Measurements from ENCODE around the gene KCNMA1.

Gene KCNMA1

DNA sequence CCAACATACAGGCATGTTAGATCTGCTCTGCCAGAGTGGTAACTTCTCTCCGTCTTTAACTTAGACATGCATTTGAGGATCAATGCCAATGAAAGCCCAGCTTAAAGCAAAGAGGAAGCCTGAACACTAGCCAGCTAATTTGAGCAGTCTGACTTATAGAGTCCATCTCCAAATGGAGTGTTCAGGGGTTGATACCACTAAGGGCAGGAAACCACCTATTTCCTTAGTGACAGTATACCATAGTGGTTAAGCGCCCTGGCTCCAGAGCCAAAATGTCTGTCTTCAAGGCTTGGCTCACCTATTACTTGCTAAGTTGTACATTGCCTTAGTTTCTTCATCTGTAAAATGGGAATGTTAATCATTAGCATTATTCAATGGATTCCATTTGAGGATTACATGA is 678.5 kb downstream of the KCNMA1 start:
- FAIRE-seq (no peak), DNase-seq (ENCODE audit: insufficient read length, low spot score) (no peak)

DNA sequence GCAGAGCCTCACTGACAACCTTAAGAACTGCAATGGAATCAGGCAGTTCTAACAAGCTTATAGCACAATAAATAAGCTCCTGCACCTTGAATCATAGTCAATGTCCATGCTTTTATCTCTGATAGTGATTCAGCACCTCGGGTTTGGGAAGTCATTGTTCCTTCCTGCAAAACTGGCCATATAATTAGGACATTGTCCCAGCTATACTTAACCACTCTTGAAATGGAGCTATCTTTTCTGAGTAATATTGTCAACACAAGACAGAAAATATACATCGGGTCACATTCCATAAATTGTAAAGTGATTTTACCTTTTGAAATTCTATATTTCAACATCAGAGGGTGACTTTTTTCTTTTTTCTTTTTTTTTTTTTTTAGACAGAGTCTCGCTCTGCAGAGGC is 682.8 kb downstream of the KCNMA1 start:
- no peak for FAIRE-seq

DNA sequence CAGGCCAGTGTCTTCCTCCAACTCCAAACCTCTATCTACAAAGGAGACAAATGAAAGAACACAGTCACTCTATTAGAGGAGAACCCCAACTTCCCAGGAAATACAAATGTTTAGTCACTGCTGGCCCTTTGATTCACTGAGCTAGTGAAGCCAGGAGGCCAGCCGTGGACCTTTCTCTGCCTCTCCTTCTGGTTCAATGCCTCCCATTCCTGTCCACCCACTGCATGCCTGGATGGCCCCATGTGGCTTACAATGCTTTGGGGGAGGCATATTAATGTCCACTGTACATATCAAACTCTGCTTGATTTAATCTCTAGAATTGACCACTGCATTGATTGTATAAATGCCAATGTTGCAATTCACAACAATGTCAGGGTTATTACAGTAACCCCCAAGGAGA is 687.3 kb downstream of the KCNMA1 start:
- DNase-seq (ENCODE audit: insufficient read length, low spot score) (no peak), FAIRE-seq (no peak)

More for the DNA sequence above, 682.8 kb downstream of the KCNMA1 start:
- DNase-seq (ENCODE audit: insufficient read length, low spot score) = no peak

DNA sequence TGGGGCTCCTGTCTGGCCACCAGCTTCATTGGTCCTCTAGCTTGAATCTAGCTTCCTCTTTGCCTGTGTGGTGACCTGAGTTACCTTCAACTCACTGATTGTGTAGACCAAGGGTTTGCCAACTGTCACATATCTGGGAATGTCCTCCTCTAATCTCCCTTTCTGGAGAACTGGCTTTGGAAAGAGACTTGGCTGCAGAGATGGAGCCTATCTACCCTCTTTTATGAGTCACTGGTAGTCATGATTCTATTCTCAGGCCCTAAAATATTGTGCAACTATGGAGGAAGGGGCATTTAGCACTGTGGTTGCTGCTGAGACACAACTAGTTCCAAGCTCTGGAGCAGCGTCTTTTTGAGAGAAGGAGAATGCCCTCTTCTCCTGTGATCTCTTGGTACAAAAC is 691.3 kb downstream of the KCNMA1 start:
- no peak for DNase-seq (ENCODE audit: insufficient read length, low spot score)
- FAIRE-seq = no peak

DNA sequence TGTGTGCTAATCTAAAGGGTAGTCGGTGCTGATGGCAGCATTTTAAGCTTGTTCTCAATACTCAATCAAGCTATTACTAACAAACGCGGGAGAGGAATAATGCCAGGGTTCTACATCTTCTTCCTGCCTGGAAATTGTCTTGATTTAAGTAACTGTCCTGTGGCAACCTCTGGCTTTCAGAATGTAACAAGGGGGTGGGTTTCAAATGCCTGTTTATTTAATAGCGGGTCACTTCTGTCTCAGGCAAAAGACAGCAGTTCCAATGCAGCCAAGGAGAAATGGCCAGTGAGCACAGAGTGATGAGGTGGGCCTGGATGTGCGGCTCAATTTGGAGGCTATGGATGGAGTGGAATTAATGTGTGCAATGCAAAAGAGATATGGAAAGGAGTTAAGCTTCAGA is 692.4 kb downstream of the KCNMA1 start:
- DNase-seq (ENCODE audit: insufficient read length, low spot score) = no peak
- no peak for FAIRE-seq

DNA sequence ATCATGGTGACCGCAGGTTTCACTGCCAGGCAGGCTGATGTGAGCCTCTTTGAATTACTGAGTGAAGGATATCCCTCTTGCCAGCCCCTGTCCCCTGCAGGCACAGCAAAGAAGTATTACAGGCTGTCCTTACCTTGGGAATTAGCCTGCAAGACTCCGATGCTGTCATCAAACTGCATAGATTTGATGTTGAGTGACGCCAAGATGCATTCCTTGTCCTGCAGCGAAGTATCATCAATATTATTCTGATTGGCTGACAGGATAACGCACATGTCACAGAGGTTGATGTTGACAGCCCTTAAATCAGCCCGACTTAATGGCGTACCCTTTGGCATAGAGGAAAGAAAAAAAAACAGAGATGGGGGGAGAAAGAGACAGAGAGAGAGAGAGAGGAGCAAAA is 693.0 kb downstream of the KCNMA1 start:
- no peak for FAIRE-seq

DNA sequence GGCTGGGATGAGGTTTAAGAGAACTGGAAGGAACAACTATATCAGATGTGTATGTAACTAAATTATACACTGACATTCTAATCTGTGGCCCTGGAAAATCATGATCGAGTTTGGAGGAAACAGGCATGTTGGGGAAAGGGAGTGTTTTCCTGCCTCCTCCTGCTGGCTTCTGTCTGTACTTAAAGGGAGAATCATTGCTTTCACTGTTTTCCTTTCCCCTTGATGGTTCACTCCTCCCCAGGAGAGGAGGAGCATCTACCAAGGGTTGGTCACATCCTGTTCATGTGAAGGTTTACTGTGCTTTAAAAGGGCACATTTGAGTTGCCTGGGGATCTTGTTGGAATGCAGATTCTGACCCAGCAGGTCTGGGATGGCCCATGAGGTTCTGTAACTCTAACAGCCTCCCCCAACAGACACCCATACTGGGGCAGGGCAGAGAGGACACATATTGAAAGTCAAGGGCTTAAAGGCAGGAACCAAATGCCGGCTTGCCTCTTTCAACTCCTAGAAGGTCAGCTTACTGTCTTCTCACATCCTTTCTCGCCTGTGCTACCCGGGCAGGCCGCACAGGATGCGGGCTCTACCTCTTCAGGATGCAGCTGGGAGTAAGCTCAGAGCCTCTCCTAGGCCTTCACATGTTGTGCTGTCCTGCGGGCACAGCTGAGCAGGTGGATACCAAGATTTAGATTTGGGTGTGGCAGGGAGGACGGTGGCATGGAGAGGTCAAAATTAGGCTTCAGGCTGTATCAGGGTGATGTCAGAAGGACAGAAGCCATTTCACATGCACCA is 694.8 kb downstream of the KCNMA1 start:
- FAIRE-seq = no peak
- no peak for DNase-seq (ENCODE audit: insufficient read length, low spot score)

More for the DNA sequence above, 693.0 kb downstream of the KCNMA1 start:
- no peak for DNase-seq (ENCODE audit: insufficient read length, low spot score)

DNA sequence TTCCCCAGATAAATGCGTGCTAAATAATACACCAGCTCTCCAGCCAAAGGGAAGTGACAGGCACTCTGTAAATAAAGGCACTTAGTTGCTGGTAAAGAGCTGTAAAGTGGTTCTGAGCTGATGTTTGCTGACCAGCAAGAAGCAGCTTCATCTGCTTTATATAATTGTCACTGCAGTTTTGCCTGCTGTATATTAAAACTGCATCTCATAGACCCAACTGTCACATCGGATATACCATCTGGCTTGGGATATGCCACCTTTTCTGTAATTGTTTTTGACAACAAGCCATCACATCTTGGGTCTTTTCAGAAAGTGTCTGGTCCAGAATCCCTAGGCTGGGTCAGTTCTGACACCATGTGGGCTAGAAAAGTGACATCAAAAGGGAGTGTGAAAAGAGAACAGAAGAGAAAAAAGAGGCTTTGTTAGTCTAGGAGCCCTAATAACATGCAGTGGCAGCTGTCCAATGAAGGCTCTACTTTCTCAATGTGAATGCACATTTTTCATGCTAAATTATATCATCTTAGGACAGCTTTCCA is 697.6 kb downstream of the KCNMA1 start:
- FAIRE-seq = no peak
- no peak for DNase-seq (ENCODE audit: insufficient read length, low spot score)

DNA sequence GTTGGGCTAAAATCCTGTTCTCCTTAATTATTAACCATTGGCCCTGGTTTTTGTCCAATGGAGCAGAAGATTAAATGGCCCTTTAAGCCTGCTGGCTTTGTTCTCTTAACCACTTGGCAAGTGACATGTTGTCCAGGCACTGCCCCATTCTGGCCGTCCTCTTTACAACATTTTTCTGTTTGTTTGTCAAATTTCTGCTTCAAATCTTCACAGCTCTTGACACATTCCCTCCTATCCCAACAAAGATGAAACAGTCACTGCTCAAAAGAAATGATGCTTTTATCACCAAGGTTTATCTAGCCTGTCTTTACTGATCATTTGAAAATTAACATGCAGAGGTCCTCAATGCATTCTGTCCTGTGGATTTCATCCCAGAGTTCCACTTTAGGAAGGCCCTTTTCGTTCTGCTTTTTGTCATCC is 700.4 kb downstream of the KCNMA1 start:
- FAIRE-seq (no peak), DNase-seq (ENCODE audit: insufficient read length, low spot score) (no peak)

DNA sequence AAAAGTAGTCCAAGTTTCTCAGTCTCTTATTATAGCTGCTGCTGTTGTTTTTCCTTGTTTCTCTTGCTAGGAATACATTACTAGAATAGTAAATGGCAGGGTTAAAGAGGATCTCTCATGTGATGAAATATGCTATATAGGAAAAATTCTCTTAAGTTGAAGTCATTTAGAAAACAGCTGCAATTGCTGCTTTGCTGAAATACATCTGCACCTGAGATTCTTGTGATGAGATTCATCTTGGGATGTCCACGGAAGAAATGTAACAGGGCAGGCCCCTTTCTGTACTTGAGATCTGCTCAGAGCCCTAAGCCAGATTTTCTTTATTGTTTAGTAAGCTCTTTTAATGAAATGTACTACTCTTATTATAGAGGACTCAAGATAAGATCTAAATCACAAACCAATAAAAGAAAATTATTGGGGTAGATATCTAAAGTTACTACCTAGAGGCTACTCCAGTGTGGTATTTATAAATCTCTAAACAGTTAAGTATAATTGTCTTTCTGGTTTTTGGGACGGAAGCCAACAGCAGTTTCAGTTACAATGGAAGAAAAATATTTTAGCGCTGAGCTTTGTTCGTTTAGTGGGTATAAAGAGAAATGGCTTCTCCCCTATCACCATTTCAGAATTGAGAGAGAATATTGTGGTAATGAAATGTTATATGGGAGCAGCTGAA is 701.5 kb downstream of the KCNMA1 start:
- no peak for FAIRE-seq

DNA sequence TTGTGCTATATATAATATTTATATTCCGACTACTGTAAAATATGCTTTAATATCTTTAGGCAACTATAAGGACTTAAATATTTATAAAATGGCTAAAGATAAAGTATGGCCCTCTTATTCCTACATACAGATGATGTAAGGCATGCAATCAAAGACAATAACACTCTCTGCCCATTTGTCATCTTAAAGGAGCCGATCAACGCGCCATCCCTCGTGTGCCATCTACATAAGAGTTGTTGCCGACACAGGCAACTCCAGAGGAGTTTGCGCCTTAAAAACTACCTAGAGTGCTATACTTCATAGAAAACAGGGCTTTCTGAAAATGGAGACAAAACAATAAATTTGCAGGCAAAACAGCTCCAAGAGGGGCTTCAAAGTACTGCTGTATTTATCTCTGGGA is 709.0 kb downstream of the KCNMA1 start:
- DNase-seq (ENCODE audit: insufficient read length, low spot score) = no peak
- FAIRE-seq = no peak

More for the DNA sequence above, 701.5 kb downstream of the KCNMA1 start:
- no peak for DNase-seq (ENCODE audit: insufficient read length, low spot score)

DNA sequence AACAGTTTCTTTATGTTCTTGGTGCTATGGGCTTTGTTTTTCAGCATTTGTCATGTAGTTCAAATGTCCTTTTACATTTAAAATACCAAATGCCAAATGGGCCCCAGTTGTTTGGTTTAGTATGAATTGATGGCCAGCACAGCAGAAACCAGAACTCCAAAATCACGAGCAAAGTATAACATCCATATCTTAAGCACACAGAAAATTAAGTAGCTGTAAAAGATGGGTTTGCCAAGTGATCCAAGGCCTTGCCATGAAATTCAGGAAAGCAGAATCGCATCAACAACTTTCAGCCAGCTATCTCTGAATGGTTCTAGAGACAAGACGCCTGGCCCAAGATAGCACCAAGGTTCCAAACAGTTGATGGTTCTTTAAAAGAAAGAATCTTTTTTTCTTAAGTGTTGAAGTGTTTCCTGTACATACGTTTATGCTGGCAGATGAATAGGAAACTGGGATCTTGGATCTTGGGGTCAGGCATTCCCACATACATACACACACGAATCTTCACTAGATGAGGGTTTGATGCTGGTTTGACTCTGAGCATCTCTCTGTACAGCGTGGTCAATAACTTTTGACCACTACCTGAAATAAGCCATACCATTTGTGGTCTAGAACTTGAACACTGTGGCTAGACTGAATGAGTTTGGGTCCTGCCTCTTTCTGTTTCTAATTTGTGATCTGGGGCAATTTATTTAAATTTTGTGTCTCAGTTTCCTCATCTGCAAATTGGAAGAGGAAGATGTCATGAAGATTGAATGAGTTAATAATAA is 711.8 kb downstream of the KCNMA1 start:
- DNase-seq (ENCODE audit: insufficient read length, low spot score) (no peak), FAIRE-seq (no peak)

DNA sequence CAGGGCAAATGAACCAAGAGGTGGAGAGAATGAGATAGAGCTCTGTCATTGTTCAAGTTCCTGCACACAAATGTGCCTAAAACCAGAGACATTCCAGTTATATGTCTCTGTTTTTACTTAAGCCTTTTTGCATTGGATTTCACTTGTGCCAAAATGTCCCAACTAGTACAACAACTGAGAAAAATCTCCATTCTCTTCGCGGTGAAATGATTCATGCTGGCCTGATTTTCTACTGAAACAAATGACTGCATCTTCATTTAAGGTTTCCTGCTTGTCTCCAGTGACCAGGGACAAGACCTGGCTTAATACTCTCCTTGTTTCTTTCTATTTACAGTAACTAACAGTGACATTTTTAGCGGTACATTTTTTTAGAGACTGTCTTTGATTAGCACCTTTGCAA is 714.9 kb downstream of the KCNMA1 start:
- DNase-seq (ENCODE audit: insufficient read length, low spot score) = no peak
- no peak for FAIRE-seq

DNA sequence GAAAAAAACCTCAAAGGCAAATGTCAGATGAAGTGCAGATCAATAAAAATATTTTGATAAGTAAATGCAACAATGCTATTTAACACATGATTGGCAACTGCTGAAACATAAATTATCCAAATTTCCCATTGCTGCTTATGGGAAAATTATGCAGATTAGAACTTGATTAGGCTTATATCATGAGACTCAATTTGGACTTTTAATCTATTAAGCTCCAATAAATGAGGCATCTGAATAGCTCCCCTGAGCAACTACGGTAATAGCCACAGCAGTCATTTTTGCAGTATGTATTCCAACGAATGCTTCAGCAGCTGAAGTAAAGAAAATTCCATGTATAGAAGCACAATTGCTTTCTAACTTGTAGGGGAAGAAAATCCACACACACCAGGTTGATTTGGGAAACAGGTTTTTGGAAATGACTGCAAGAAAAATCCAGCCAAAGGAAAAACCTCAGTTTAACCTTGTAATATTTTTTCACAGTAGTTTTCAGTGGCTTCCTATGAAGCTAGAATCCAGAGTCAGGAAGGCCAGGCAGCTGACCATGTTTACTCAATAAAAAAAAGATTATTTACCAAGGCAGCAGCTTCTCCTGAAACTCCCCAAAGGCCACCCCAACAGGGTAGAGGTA is 716.1 kb downstream of the KCNMA1 start:
- DNase-seq (ENCODE audit: insufficient read length, low spot score) (no peak), FAIRE-seq (no peak)

DNA sequence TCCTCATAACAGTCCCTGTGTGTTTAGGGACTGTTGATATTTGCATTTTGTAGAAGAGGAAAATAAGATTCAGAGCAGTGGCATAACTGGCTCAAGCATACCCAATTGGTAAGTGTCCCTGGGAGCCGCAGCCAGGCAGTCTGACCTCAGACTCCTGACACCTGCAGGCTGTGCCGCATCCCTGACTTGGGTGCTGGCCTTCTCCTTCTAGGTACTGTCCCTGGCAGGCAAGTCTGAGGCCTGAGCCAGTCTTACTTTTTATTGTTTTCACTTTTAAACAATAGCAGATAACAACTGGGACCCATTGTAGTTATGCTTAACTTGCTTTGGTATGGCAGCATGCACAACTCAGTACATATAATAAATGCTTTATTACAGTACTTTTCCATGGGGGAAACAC is 717.0 kb downstream of the KCNMA1 start:
- DNase-seq (ENCODE audit: insufficient read length, low spot score) = no peak
- no peak for FAIRE-seq

DNA sequence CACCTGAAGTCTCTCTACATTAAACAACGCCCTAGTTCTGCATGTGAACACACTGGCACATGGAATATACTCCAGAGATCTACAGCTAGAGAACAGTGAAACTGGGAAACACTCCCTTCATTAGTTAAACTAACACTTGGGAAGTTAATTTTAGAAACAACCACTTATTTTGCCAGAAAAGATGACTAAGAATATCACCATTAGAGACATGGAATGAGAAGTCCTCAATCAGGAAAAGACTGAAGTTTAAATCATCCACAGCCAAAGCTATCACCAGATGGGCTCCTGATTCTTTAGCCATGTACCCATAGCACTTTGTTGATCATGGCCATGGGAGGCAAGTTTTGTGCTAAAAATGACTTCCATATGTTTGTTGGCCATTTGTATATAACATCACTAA is 719.5 kb downstream of the KCNMA1 start:
- DNase-seq (ENCODE audit: insufficient read length, low spot score) = no peak
- no peak for FAIRE-seq

DNA sequence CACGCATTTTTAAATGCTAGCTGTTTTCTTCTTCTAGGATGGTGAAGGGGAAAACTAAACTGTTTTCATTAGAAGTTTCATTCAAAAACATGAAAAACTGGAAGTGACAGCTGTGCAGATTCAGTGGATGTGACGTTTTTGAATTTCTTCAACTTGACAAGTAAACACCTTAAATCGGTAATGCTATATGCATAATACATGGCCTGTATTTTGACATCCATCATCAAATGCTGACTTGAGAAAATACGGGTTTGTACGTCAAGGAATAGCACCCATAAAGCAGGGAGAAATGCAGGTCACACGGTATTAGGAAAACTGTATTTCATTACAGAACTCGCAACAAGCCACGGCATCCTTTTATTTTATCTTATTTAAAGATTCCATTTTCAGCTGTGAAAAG is 720.5 kb downstream of the KCNMA1 start:
- no peak for FAIRE-seq

DNA sequence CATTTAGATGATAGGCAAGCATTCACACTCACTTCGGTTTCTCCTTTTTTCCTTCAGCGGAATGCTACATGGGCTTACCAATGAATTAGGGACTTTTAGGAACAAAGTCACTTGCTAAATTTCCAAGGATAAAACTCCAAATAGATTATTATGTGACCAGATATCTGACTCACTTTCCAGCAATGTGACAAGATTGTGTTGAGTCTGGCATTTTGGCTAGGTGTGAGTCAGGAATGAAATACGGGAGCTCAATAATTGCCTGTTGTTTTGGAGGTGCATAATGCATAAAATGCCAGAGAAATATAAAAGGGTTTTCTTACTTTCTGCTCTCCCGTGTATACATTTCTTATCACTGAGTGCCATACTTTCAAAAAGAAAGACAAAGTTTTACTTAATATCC is 721.1 kb downstream of the KCNMA1 start:
- DNase-seq (ENCODE audit: insufficient read length, low spot score) (no peak), FAIRE-seq (no peak)

More for the DNA sequence above, 720.5 kb downstream of the KCNMA1 start:
- no peak for DNase-seq (ENCODE audit: insufficient read length, low spot score)

DNA sequence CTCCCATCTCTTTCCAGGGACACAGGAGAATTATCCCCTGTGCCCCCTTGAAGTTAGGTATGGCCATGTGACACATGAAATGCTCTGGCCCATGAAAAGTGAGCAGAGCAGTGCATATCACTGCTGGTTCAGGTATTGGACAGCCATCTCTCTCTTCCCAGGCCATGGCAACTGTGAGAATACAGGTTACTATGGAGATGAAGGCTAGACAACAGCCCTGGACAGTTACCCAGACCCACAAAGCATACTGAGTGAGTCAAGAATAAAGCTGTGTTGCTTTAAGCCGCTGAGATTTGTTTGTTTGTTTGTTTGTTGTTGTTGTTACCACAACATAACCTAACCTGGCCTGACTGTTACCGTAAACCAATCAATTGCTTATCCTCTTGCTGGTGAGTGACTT is 722.3 kb downstream of the KCNMA1 start:
- no peak for DNase-seq (ENCODE audit: insufficient read length, low spot score)
- no peak for FAIRE-seq

DNA sequence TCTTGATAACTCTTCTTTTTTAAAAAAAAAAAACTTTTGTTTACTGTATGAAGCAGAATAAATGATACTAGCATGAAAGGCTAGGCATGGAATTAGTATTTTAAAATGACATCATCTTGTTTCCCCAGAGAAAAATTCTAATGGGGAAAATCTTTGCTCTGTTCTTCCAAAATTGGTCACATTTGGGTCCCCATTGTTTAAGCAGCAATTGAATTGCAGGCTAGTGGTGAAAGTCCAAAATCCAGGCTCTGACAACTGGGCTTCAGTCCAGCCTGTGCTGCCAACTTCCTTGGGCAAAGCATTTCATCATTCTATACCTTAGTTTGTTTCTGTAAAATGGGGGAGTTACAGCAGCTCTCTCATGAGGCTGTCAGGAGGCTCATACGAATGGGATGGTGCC is 726.4 kb downstream of the KCNMA1 start:
- FAIRE-seq = no peak
- DNase-seq (ENCODE audit: insufficient read length, low spot score) = no peak

All from GM19239 (cell line).